ENCODE results near the gene GNA15. TPM values are rescaled to one million over a fixed set of nuclear protein-coding genes. Genes with fewer than 3 reads are reported as not detected.
"Not testable (repeated sequence)": the region's sequence is repeated elsewhere in the genome, so short reads cannot be mapped to it uniquely, and the experiment has no call there.

The GNA15 gene
- polyA plus RNA-seq, 3 donors = 0.78 to 1.00 (median 0.85) TPM

DNA sequence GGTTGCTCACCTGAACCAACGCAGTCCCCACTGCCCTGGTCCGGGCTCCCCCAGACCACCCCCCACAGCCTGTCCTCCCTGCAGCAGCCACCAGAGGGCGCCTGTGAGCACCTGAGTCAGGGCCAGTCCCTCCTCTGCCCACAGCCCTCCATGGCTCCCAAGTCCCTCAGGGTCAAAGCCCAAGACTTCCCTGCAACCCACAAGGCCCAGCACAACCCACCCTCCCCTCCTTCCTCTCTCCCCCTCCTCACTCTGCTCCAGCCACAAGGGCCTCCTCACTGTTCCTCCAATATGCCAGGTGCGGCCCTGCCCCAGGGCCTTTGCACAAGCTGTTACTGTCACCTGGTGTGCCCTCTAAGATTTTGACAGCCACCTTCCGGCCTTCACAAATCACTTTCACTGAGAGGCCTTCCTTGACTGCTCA is 10.9 kb downstream of the GNA15 start:
- no peak for DNase-seq (ENCODE audit: low read depth in 3 of 3, low spot score in 2 of 3)

DNA sequence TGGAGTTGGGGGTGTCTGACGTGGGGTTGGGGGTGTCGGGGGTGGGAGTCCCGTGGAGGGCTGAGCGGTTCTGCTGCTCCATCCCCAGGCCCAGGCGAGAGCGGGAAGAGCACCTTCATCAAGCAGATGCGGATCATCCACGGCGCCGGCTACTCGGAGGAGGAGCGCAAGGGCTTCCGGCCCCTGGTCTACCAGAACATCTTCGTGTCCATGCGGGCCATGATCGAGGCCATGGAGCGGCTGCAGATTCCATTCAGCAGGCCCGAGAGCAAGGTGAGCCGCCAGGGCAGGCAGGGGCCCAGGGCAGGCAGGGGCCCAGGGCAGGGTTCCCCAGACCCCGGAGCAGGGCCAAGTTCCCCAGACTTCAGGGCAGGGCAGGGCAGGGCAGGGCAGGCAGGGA is 12.7 kb downstream of the GNA15 start:
- DNase-seq (ENCODE audit: low read depth in 3 of 3, low spot score in 2 of 3) = no peak

DNA sequence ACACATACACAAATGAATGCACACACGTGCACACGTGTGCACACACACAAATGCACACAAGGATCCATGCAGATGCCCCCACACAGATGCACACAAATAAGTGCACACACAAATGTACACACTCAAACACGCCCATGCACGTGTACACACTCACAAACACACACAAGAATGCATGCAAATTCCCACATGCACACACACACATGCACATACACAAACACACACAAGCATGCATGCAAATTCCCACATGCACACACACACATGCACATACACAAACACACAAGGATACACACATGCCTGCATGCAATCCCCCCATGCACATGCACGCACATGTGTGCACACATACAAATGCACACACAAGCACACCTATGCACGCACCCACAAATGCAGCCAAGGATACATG is 13.3 kb downstream of the GNA15 start:
- no peak for DNase-seq (ENCODE audit: low read depth in 3 of 3, low spot score in 2 of 3)

DNA sequence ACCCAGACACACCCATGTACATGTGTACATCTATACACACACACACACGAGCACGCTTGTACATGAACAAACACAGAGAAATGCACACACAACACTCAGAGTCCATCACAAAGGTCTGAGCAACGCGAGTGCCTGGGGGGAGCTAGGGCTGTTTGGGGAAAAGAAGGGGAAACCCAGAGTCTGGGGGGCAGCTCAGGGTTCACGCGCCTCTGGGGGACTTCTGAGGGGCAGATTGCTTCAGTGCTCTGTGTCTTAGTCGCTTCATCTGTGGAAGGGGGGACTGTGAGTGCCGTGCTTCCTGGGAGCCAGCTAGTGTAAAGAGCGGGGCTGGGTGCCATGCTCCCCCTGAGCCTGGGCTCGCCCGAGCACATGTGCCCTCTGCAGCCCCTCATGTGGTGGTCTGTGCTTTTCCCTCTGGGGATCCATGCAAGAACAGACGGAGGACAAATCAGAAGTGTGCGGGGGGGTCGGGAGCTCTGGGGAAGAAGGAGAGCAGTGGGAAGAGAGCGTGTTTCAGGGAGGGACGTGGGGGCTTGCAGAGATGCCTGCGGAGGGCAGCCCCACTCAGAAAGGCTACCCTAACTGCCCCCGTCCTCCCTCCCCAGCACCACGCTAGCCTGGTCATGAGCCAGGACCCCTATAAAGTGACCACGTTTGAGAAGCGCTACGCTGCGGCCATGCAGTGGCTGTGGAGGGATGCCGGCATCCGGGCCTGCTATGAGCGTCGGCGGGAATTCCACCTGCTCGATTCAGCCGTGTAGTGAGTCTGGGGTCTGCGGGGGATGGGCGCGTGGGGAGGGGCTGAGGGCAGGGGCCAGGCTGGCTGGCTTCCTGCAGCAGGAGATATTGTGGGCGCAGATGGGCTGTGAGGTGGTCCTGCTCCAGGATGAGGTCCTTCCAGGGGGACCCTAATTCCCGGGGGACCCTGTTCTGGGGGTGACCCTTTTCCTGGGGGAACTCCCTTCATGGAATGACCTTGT is 14.0 kb downstream of the GNA15 start:
- DNase-seq (ENCODE audit: low read depth in 3 of 3, low spot score in 2 of 3) = no peak

DNA sequence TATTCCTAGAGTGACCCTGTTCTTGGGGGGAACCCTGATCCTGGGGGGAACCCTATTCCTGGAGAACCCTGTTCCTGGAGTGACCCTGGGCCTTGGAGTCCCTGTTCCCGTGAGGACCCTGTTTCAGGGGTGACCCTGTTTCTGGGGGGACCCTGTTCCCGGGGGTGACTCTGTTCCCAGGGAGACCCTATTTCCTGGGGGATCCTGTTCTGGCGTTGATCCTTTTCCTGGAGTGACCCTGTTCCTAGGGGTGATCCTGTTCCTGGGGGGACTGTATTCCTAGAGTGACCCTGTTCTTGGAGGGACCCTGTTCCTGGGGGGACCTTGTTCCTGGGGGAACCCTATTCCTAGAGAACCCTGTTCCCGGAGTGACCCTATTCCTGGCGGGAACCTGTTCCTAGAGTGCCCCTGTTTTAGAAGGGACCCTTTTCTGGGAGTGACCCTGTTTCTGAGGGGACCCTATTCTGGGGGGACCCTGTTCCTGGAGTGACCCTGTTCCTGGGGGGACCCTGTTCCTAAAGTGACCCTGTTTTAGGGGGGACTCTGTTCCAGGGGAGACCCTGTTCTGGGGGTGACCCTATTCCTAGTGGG is 15.0 kb downstream of the GNA15 start:
- DNase-seq (ENCODE audit: low read depth in 3 of 3, low spot score in 2 of 3) = no peak

DNA sequence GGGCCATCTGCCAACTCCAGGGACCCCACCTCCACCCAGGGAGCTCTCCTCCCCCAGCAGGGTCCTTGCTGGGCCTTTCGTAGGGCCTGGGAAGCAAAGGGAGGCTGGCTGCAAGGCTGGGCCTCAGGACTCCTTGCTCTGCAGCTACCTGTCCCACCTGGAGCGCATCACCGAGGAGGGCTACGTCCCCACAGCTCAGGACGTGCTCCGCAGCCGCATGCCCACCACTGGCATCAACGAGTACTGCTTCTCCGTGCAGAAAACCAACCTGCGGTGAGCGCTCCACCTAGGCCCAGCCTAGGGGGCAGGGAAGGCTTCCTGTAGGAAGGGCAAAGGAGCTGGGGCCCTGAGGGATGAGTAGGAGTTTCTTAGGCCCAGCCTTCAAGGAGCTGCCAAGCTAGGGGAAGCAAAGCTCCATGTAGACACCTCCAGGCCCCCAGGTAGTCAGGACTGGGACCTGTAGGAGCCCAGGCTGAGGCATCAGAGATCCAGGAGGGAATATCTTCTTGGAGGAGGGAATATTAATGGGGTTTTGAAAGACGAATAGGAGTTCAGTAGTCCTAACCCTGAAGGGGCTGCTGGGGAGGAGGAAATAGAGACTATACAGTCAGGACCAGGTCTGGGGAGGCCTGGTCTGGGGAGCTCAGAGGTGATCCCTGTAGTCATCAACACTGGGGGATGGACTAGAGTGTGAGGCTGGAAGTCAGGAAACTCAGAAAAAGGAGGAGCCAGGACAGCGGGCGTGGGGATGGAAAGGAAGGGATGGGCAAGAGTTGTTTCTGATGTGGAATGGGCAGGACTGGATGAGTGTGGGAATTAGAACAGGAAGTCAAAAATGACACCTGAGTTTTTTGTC is 16.0 kb downstream of the GNA15 start:
- no peak for DNase-seq (ENCODE audit: low read depth in 3 of 3, low spot score in 2 of 3)

DNA sequence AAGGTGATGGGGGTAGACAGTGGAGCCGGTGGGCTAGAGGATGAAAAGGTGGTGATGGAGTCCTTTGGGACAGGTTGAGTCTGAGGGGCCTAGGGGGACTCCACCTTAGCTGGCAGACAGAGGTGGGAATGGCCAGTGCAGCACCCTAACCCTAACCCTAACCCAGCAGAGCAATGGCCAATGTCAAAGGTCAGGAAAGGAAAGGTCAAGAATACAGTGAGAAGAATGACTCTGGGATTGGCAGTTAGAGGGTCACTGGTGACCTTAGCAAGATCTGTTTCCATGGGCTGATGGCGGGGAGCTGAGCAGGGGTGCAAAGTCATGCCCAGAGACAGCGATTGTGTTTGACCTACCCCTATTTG is 16.6 kb downstream of the GNA15 start:
- no peak for DNase-seq (ENCODE audit: low read depth in 3 of 3, low spot score in 2 of 3)

DNA sequence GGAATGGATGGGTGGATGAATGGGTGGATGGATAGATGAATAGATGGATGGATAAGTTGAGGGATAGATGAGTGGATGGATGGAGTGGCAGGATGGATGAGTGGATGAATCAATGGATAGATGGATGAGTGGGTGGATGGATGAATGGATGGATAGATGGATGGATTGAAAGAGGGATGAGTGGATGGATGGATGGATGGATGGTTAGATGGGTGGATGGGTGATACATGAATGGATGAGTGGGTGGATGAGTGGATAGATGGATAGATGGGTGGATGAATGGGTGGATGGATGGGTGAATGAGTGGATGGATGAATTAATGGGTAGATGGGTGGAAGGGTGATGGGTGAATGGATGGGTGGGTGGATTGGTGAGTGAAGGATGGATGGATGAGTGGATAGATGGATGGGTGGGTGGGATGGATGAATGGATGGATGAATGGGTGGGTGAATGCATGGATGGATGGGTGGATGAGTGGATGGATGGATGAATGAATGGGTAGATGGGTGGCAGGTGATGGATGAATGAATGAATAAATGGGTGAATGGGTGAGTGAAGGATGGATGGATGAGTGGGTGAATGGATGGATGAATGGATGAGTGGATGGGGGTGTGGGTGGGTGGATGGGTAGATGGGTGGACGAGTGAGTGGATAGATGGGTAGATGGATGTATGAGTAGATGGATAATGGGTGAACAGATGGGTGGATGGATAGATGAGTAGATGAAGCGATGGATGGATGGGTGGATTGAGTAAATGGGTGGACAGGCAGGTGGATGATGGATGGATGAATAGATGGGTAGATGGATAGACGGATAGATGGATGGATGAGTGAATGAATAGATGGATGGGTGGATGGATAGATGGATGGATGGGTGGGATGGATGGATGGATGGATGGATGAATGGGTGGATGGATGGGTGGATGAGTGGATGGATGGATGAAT is 17.7 kb downstream of the GNA15 start:
- no peak for DNase-seq (ENCODE audit: low read depth in 3 of 3, low spot score in 2 of 3)

DNA sequence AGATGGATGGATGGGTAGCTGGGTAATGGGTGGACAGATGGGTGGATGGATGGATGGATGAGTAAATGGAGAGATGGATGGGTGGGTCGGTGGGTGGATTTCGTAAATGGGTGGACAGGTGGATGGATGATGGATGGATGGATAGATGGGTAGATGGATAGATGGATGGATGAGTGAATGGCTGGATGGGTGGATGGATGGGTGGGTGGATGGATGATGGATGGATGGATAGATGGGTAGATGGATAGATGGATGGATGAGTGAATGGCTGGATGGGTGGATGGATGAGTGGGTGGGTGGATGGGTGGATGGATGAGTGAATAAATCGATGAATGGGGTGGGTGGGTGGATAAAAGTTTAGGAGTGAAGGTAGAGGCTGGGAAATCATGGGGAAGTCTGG is 18.6 kb downstream of the GNA15 start:
- DNase-seq (ENCODE audit: low read depth in 3 of 3, low spot score in 2 of 3) = not testable (repeated sequence)

DNA sequence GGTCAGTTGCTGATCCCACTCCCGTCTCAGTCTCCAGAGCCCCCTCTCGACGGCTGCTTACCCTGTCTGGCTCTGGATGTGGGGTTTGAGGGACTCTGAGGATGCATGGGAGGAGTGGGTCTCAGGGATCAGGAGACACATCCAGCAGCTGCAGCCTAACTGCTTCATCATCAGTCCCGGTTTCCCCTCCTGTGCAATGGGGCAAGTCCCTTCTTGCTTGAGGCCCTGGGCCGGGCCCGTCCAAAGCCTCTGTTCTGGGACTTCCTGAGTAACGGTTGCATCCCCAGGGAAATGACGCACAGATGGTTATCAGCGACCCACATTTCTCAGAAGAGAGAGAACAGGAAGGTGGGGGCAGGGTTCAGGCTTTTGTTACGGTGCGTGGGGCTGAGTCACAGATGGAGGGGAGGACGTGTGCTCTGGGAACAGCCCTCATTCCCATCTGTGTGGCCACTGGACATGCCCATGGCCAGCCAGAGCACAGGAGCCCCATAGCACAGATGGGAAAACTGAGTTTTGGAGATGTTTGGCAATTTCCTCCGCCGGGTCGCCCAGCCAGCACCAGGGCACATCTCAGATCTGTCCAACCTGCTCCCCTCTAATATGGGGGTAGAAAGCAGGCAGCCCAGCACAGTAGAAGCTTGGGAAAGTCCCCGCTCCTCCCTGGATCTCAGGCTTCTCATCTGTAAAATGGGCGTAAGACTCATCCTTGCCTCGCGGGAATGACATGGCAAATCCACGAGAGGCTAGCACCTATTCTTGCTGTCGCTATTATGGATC is 19.3 kb downstream of the GNA15 start:
- DNase-seq (ENCODE audit: low read depth in 3 of 3, low spot score in 2 of 3) = no peak

DNA sequence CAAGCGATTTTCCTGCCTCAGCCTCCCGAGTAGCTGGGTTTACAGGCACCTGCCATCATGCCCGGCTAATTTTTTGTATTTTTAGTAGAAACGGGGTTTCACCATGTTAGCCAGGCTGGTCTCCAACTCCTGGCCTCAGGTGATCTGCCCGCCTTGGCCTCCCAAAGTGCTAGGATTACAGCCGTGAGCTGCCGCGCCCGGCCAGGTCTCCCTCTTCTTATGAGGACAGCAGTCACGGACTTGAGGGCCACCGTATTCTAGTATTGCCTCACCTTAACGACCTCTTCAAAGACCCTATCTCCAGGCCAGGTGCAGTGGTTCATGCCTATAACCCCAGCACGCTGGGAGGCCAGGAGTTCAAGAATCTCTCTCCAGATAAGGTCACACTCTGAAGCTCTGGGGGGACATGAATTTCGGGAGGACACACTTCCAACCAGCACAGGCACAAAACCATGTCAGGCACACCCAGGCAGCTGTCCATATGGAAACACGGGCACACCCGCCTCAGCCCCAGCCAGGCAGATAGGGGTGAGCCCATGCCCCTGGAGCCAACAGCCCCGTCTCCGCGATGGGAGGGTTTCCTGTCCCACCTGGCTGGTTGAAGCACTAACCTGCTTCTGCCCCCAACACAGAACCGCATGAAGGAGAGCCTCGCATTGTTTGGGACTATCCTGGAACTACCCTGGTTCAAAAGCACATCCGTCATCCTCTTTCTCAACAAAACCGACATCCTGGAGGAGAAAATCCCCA is 21.4 kb downstream of the GNA15 start:
- DNase-seq (ENCODE audit: low read depth in 3 of 3, low spot score in 2 of 3) = no peak

DNA sequence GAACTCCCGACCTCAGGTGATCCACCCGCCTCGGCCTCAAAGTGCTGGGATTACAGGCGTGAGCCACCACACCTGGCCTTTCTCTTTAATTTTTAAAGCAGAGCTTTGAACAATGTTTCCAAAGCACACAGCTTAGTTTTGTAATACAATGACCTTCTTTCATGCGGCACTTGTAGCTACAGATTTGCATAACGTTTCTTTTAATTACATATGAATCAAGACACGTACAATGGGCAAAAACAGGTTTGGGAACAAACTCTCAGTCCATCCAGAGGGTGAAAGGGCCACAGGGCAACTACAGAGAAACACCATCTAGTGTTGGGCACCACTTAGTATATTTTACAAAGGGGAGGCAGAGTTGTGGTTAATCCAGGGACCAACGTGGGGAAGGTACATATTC is 23.7 kb downstream of the GNA15 start:
- no peak for DNase-seq (ENCODE audit: low read depth in 3 of 3, low spot score in 2 of 3)

DNA sequence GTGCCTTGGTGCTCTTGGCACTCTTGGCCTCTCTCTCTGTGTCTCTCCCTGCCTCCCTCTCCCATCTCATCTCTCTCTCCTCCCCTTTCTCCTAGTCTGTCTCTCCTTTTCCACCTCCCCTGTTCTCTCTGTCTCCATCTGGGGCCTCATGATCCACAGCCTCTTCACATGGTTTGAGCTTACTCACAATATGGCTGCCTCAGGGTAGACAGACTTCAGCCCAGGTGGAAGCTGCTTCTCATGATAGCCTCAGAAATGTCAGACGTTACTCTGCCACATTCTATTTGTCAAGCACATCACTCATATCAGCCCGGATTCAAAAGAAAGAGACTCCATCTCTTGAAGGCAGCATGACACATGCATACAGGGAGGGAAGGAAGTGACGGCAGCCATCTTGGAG is 24.4 kb downstream of the GNA15 start:
- no peak for DNase-seq (ENCODE audit: low read depth in 3 of 3, low spot score in 2 of 3)

DNA sequence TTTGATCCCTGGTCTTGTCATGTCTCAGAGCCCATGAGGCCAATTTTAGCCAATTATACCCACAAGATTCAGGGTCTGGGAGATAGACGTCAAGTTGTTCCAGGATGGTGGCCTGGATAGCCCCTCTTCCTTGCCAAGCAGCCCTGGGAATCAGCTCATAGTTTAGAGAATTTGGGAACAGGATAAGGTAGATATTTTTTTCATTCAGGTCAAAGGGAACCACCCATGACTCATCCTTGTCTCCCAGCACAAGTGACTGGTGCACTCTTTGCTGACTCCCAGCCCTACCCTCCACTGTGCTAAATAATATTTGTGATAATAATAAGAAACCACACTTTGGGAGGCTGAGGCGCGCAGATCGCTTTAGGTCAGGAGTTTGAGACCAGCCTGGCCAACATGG is 25.6 kb downstream of the GNA15 start:
- DNase-seq (ENCODE audit: low read depth in 3 of 3, low spot score in 2 of 3) = no peak

DNA sequence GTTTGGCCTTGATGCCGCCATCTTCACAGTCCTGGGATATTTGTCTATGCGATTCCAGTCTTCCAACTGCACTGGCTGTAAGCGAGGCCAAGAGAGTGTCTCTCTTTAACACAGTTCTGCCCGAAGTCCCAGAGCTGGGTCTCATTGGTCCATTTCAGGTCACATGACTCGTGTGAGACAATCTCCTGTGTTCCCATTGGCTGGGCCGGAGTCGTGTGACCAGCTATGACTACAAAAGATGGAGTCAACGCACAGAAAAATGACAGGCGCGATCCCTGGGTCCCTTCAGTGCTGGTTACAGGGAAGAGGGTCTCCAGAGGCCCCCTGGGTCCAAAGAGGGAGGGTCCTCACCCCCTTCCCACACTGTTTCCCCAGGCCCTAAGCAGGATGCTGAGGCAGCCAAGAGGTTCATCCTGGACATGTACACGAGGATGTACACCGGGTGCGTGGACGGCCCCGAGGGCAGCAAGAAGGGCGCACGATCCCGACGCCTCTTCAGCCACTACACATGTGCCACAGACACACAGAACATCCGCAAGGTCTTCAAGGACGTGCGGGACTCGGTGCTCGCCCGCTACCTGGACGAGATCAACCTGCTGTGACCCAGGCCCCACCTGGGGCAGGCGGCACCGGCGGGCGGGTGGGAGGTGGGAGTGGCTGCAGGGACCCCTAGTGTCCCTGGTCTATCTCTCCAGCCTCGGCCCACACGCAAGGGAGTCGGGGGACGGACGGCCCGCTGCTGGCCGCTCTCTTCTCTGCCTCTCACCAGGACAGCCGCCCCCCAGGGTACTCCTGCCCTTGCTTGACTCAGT is 26.8 kb downstream of the GNA15 start:
- DNase-seq (ENCODE audit: low read depth in 3 of 3, low spot score in 2 of 3) = no peak

DNA sequence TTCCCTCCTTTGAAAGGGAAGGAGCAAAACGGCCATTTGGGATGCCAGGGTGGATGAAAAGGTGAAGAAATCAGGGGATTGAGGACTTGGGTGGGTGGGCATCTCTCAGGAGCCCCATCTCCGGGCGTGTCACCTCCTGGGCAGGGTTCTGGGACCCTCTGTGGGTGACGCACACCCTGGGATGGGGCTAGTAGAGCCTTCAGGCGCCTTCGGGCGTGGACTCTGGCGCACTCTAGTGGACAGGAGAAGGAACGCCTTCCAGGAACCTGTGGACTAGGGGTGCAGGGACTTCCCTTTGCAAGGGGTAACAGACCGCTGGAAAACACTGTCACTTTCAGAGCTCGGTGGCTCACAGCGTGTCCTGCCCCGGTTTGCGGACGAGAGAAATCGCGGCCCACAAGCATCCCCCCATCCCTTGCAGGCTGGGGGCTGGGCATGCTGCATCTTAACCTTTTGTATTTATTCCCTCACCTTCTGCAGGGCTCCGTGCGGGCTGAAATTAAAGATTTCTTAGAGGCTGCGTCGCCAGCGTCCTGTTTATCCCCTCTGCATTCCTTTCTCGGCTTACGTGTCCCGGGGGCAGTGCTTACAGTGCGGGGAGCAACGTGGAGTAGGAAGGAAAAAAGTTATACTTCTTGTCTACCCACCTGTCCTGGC is 27.5 kb downstream of the GNA15 start:
- DNase-seq (ENCODE audit: low read depth in 3 of 3, low spot score in 2 of 3) = peak; percentile 30 to 42 (median 31)

DNA sequence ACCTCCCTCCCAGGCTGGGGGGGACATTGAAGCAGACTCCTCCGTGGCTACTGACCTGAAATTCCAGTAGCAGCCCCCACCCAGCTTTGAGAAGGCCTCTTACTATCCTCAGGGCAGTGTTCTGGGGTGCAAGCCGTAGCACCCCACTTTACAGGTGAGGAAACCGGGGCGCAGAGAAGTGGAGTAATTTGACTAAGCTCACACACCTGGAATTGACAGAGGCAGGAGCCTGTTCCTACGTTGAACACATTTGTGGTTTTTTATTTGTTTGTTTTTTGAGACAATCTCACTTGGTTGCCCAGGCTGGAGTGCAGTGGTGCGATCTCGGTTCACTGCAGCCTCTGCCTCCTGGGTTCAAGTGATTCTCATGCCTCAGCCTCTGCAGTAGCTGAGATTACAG is 28.1 kb downstream of the GNA15 start:
- no peak for DNase-seq (ENCODE audit: low read depth in 3 of 3, low spot score in 2 of 3)

All from right renal cortex interstitium (tissue), 3 donors.